Activated CD8-positive, alpha-beta memory T cell treated with anti-CD3 and anti-CD28 coated beads, Interleukin-2, amount 50 U/mL, for 1 hour (primary cell): ENCODE measurements around the gene KRTAP11-1.

Source experiments
- DNase-seq: peaks from one replicate; pipeline ENCODE4 v3.0.0-alpha.2; 2020; ENCODE audit errors: extremely low read depth

KRTAP11-1 gene, protein sequence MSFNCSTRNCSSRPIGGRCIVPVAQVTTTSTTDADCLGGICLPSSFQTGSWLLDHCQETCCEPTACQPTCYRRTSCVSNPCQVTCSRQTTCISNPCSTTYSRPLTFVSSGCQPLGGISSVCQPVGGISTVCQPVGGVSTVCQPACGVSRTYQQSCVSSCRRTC

DNA sequence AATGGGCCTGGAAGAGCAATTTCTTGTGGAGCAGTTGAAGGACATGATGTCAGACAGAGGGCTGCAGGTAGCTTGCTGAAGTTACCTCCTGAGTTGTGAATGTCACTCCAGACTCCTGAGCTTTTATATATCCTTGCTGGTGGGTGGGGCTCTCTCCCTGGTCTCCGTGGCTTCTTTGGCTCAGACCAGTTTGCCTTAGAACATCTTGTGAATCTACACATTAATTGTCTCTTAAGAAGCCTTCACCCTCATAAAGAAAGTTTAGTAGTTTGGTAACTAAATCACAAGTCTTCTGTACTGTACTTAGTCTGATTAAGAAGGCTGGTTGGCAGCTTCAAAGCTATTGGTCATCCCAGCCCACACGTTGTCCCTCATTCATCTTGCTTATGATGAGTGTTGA is at the start of gene KRTAP11-1:
Gene KRTAP11-1, minus strand, starts transcription at position 101 of the 400 bp plus-strand sequence. Its CDS starts 56 bp downstream, at position 45.
- DNase-seq = no peak

DNA sequence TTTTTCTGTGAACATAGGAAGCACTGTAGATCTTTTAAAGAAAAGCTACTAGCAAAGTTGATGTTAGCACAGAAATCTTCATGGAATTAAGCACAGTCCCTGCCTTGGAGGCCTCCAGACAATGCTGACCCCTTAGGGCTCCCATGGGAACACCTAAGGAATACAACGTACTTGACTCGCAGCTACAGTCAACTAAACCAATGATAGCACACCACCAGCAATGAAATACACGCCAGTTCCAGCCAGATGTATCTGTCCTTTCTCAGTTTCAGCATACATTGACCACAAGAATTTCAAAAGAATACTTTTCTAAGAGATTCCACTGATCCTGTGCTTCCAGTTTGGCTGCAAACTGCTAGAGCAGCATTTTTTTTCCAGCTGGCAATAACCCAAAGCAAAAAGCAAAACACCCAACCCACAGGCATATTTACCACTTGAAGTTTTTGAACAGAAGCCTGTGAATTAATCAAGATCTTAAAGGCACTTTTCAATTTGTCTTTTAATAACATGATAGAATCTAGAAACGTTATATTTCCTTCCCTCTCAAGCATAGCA is 42.8 kb upstream of the KRTAP11-1 start:
- DNase-seq = no peak

- DNase-seq = no peak
Measured at GRCh38 chr21:30921129-30921528, 39.7 kb upstream of the KRTAP11-1 start.

GRCh38 chr21:30917557-30917956 is 36.2 kb upstream of the KRTAP11-1 start:
- no peak for DNase-seq

GRCh38 chr21:30900881-30901280 is 19.5 kb upstream of the KRTAP11-1 start:
- DNase-seq = no peak

GRCh38 chr21:30882866-30883597 is 1.7 kb upstream of the KRTAP11-1 start:
- DNase-seq = no peak

DNA sequence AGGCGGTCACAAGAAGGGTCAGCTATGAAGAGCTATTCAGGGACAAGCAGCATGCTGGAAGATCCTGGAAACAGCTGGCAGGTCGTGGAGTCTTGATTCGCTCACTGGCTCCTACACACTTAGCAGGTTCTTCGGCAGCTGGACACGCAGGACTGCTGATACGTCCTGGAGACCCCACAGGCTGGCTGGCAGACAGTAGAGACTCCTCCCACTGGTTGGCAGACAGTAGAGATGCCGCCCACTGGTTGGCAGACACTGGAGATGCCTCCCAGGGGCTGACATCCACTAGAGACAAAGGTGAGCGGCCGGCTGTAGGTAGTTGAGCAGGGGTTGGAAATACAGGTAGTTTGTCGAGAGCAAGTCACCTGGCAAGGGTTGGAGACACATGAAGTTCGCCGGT is 466 bp downstream of the KRTAP11-1 start:
- no peak for DNase-seq

- DNase-seq = no peak
Measured at GRCh38 chr21:30874526-30874925, 6.9 kb downstream of the KRTAP11-1 start.

GRCh38 chr21:30847627-30848500 is 33.5 kb downstream of the KRTAP11-1 start:
- no peak for DNase-seq

DNA sequence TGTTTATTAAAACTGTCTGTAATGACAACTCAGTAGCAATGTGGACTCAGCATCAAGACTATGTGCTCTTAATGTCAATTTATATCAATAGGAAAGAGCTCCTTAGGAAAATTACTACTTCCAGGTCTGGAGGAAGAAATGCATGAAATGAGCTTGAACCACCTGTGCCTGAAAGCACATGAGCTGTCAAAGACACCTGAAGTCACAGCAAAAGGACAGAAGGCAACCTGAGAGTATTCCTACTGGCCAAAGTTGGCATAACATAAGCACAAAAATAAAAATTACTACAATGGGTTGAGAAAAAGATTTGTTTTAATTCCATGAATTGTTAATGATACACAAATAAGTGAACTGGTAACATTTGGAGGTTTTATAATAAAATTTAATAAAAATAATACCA is 38.4 kb downstream of the KRTAP11-1 start:
- no peak for DNase-seq

- no peak for DNase-seq
Measured at GRCh38 chr21:30839304-30839703, 42.1 kb downstream of the KRTAP11-1 start.

DNA sequence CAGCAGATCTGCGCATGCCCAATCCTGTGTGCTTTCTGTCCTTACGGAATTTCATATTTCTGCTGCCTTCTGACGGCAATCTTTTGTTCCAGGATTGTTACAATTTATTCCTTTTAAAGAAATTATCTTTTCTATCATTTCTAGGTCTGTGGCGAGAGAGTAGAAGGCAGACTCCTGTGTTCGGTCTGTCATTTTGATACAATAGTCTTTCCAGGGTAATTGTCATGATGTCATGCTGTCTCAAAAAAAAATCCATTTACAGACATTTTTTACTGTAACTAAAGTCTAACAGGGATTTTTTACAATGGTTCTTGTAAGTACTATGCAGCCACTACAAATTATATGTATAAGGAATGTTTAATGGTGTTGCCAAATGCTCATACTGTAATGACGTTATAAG is 42.8 kb downstream of the KRTAP11-1 start:
- DNase-seq = no peak

DNA sequence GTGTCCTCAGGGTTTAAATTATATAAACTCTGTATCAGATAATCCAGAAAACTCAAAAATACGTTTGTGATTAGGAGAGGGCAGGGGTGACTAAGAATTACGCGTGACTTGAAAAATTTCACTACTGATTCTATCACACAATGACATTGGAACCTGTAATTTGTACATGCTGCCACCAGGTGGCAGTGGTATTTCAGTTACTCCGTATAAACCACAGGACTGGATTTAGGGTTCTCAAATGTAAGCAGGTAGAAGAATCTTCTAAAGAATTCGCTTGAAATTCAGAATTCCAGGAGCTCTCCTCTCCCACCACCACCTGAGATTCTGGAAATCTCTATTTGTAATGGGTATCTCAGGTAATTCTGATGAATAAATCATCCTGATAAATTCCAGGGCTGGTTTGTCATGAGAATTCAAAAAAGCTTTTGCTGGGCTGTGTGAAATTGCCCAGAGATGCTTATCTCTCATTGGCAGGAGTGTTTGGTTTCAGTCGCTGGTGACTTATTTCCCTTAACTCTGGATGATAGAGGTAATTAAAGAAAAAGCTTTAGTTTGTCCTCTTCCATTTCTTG is 50.1 kb downstream of the KRTAP11-1 start:
- no peak for DNase-seq
